Vagina (tissue), 2 donors: ENCODE measurements around the gene TRABD2B.

Experiments used
- CTCF ChIP-seq, 3 experiments: fragments of 450-650 bp in 2 of 3; fragments of 200-600 bp in 1 of 3; sonication (generic) in 1 of 3; IDR thresholded peaks; one replicate each; pipeline ENCODE4 v1.5.1; 2017 to 2019; ENCODE audit warnings: antibody characterized with exemption in 3 of 3, mild to moderate bottlenecking in 2 of 3, moderate library complexity in 2 of 3
- POLR2A ChIP-seq, 2 donors: fragments of 450-650 bp; IDR thresholded peaks; one replicate each; pipeline ENCODE4 v1.6.1; 2017; ENCODE audit warnings: antibody characterized with exemption in 2 of 2, mild to moderate bottlenecking in 2 of 2, moderate library complexity in 2 of 2

- TF ChIP-seq POLR2A (IDR thresholded peaks at IDR 0.05) (no peak), CTCF (IDR thresholded peaks at IDR 0.05) (no peak)
Measured at GRCh38 chr1:47793563-47793962, 203.6 kb downstream of the TRABD2B start.
